ENCODE data around the gene EXOC6B.

Gene EXOC6B

DNA sequence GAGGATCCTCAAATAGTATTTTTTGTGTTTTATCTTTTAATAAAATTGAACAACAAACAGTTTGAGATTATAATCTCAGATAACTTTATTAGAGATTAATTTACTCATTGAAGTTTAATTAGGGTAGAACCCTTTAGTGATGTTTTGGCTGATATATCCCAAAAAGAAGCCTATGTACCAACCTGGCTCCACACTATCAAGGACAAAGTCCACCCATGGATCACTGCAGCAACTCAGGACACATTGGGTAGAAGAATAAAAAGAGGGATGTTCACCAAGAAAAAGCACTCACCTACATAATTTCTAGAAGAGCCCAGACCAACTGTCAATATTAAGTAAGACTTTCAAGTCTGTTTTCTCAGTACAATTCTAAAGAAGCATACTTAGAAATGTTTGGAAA, 112.9 kb downstream of the EXOC6B start:
- Histone ChIP-seq H3K9ac (ENCODE audit: low read depth, low read length, poor library complexity, severe bottlenecking) (no peak overlapping the region), H3K27me3 (ENCODE audit: insufficient read depth, low read length, poor library complexity, severe bottlenecking) (no peaks in the 10 kb centered on the region)
- TF ChIP-seq EZH2phosphoT487 (IDR thresholded peaks at IDR 0.05; ENCODE audit: borderline replicate concordance) = no peak
- no peak for TF ChIP-seq CTCF (conservative IDR thresholded peaks at IDR 0.05; ENCODE audit: low read length)

DNA sequence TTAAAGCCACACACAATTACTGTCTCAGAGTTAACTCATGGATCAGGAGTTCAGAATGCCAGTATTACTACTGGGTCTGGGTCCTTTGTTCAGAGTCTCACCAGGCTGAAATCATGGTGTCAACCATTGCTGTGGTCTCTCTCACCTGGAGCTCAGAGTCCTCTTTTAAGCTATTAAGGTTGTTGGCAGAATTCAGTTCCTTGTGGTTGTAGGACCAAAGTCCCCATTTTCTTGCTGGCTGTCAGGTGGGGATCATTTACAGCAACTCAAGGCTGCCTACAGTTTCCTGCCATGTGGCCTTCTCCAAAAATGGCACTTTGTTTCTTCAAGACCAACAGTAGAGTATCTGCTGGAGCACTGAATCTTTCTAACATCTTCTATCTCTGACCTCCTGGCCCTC, 113.5 kb downstream of the EXOC6B start:
- Histone ChIP-seq H3K4me1 (ENCODE audit: insufficient read depth, low read length, poor library complexity, severe bottlenecking) (no peaks in the 10 kb centered on the region), H3K79me2 (ENCODE audit: insufficient read depth, low read length) (no peaks in the 10 kb centered on the region), H3K9me3 (ENCODE audit: insufficient read depth, low read depth, low read length) (no peaks in the 10 kb centered on the region), H3F3A (ENCODE audit: low read depth) (no peaks in the 10 kb centered on the region), H3K9ac (ENCODE audit: low read depth, low read length, poor library complexity, severe bottlenecking) (no peak overlapping the region), H3K9me2 (replicated peaks; ENCODE audit: low read depth, low read length) (no peaks in the 10 kb centered on the region), H3K4me2 (ENCODE audit: low read depth, low read length, poor library complexity, severe bottlenecking) (no peak overlapping the region), H3K27me3 (ENCODE audit: insufficient read depth, low read length, poor library complexity, severe bottlenecking) (no peaks in the 10 kb centered on the region), H3K36me3 (ENCODE audit: insufficient read depth, low read length) (no peaks in the 10 kb centered on the region), H2AFZ (ENCODE audit: low read length) (no peak overlapping the region), H4K20me1 (ENCODE audit: insufficient read depth, low read length, poor library complexity, severe bottlenecking) (no peaks in the 10 kb centered on the region), H3K4me3 (ENCODE audit: low read length, poor library complexity, severe bottlenecking) (no peak overlapping the region)
- TF ChIP-seq CTCF (conservative IDR thresholded peaks at IDR 0.05; ENCODE audit: low read length) (no peak), EZH2phosphoT487 (IDR thresholded peaks at IDR 0.05; ENCODE audit: borderline replicate concordance) (no peak)

More for the DNA sequence above, 112.9 kb downstream of the EXOC6B start:
- Histone ChIP-seq H3K36me3 (ENCODE audit: insufficient read depth, low read length) (no peaks in the 10 kb centered on the region), H3F3A (ENCODE audit: low read depth) (no peaks in the 10 kb centered on the region), H2AFZ (ENCODE audit: low read length) (no peak overlapping the region), H4K20me1 (ENCODE audit: insufficient read depth, low read length, poor library complexity, severe bottlenecking) (no peaks in the 10 kb centered on the region), H3K9me3 (ENCODE audit: insufficient read depth, low read depth, low read length) (no peaks in the 10 kb centered on the region), H3K4me1 (ENCODE audit: insufficient read depth, low read length, poor library complexity, severe bottlenecking) (no peaks in the 10 kb centered on the region), H3K9me2 (replicated peaks; ENCODE audit: low read depth, low read length) (no peaks in the 10 kb centered on the region), H3K4me3 (ENCODE audit: low read length, poor library complexity, severe bottlenecking) (no peak overlapping the region), H3K79me2 (ENCODE audit: insufficient read depth, low read length) (no peaks in the 10 kb centered on the region), H3K4me2 (ENCODE audit: low read depth, low read length, poor library complexity, severe bottlenecking) (no peak overlapping the region)

GRCh38 chr2:72710418-72711152, 115.2 kb downstream of the EXOC6B start:
- TF ChIP-seq CTCF (conservative IDR thresholded peaks at IDR 0.05; ENCODE audit: low read length) (no peak), EZH2phosphoT487 (IDR thresholded peaks at IDR 0.05; ENCODE audit: borderline replicate concordance) (no peak)
- no peaks in the 10 kb centered on the region for H3K4me1 ChIP-seq (ENCODE audit: insufficient read depth, low read length, poor library complexity, severe bottlenecking)
- H3F3A ChIP-seq (ENCODE audit: low read depth) = no peaks in the 10 kb centered on the region
- H3K9me3 ChIP-seq (ENCODE audit: insufficient read depth, low read depth, low read length) = no peaks in the 10 kb centered on the region
- no peak overlapping the region for H3K9ac ChIP-seq (ENCODE audit: low read depth, low read length, poor library complexity, severe bottlenecking)
- no peak overlapping the region for H3K4me3 ChIP-seq (ENCODE audit: low read length, poor library complexity, severe bottlenecking)
- no peaks in the 10 kb centered on the region for H3K27me3 ChIP-seq (ENCODE audit: insufficient read depth, low read length, poor library complexity, severe bottlenecking)
- H3K79me2 ChIP-seq (ENCODE audit: insufficient read depth, low read length) = no peaks in the 10 kb centered on the region
- H3K36me3 ChIP-seq (ENCODE audit: insufficient read depth, low read length) = no peaks in the 10 kb centered on the region
- no peak overlapping the region for H3K4me2 ChIP-seq (ENCODE audit: low read depth, low read length, poor library complexity, severe bottlenecking)
- no peaks in the 10 kb centered on the region for H4K20me1 ChIP-seq (ENCODE audit: insufficient read depth, low read length, poor library complexity, severe bottlenecking)
- H2AFZ ChIP-seq (ENCODE audit: low read length) = no peak overlapping the region
- no peaks in the 10 kb centered on the region for H3K9me2 ChIP-seq (replicated peaks; ENCODE audit: low read depth, low read length)
